Activated B cell treated with CpG ODN at 0.5 μM for 24 hours (primary cell): Measurements from ENCODE around the gene SNTA1. TPM values are rescaled to one million over a fixed set of nuclear protein-coding genes. Genes with fewer than 3 reads are reported as not detected.

Experiments
- ATAC-seq: fragments of 200-7000 bp; cut with Tn5 transposase; one replicate; pipeline ENCODE4 v1.10.0; 2021; ENCODE audit warnings: low read depth, mild to moderate bottlenecking, moderate library complexity
- CTCF ChIA-PET: fragments of 350-600 bp; sonication (Branson Sonifier 250); formaldehyde crosslinking; loops from one replicate; lab custom pipeline; 2021; ENCODE audit warnings: antibody characterized with exemption; lab: Charles Lee
- POLR2A ChIA-PET: fragments of 350-600 bp; sonication (Branson Sonifier 250); formaldehyde crosslinking; loops from one replicate; lab custom pipeline; 2021; ENCODE audit warnings: antibody characterized with exemption; lab: Charles Lee
- DNase-seq: peaks from one replicate; pipeline ENCODE4 v3.0.0; 2022
- H3K27ac Mint-ChIP-seq: one replicate; pipeline ENCODE4 v1.8.0; 2020; ENCODE audit warnings: mixed read lengths
- H3K27me3 Mint-ChIP-seq: one replicate; pipeline ENCODE4 v1.8.0; 2021; ENCODE audit warnings: mixed read lengths
- H3K36me3 Mint-ChIP-seq: one replicate; pipeline ENCODE4 v1.8.0; 2021; ENCODE audit warnings: low read depth, mixed read lengths
- H3K4me1 Mint-ChIP-seq: one replicate; pipeline ENCODE4 v1.8.0; 2021; ENCODE audit warnings: mixed read lengths
- H3K4me3 Mint-ChIP-seq: one replicate; pipeline ENCODE4 v1.8.0; 2020; ENCODE audit warnings: mild to moderate bottlenecking, mixed read lengths
- H3K9me3 Mint-ChIP-seq: one replicate; pipeline ENCODE4 v1.8.0; 2020; ENCODE audit warnings: mixed read lengths
- CTCF ChIP-seq: fragments of 200-600 bp; IDR thresholded peaks from one replicate; pipeline ENCODE4 v1.8.0; 2022; ENCODE audit warnings: antibody characterized with exemption, mild to moderate bottlenecking
- intact Hi-C: fragments of 100-400 bp; cut with micrococcal nuclease; formaldehyde crosslinking; loops from one replicate; pipeline ENCODE4 v1.15.1; 2024
- total RNA-seq: library from RNA; stranded (reverse); gene quantifications from 2 replicates; pipeline ENCODE4 v1.2.3, GENCODE V29; 2022

Gene SNTA1
- total RNA-seq, 1 donor from 2014 or later = 2.0 TPM

DNA sequence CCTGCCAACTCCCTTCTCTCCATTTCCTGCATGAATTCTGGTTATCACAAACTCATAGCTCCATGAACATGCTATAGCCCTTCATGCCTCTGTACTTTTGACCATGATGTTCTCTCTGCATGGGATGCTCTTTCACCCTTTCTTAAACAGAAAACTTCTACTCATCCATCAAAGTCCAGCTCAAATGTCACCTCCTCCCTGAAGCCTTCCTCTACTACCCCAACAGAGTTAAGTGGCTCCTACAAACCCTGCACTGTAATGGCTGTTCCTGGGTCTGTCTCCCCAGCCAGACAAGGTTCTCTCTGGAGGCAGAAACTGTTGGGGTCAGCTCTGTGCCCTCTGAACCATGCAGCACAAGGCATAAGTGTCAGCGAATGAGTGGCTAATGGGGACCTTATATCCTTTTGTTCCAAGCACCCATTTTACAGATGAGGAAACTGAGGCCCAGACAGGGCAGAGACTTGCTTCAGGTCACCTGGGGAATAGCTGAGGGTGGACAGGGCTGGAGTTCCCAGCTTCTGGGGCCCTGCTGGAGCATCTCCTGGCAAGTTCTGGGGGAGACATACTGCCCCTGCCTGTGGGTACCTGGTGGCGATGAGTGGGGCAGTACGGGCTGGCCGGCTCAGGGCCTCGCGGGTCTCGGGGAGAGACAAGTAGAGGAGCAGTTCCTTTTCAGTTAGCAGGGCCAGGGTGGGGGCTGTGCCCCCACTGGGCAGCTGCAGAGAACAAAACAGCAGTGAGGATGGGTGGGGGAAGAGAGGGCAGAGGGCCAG lies 31.7 kb downstream of the SNTA1 start:
- no peak for DNase-seq
- ChIA-PET POLR2A (interaction anchor here (1.2 kb wide), 1 partner anchor 10 kb away, joined by 4 read pairs; the partner anchor contains the start of gene CDK5RAP1), CTCF (interaction anchor here (0.5 kb wide), 1 partner anchor 697 kb away, joined by 5 read pairs; no protein-coding TSS in a partner anchor)
- no peaks in the 10 kb centered on the region for H3K27me3 Mint-ChIP-seq
- H3K27ac Mint-ChIP-seq = peak overlapping the region; percentile 77
- no peaks in the 10 kb centered on the region for H3K9me3 Mint-ChIP-seq
- TF ChIP-seq CTCF = no peak
- intact Hi-C loops = no loop called here
- no peak overlapping the region for H3K4me3 Mint-ChIP-seq
- no peak for ATAC-seq
- peaks cover 37% of the 10 kb centered on the region for H3K4me1 Mint-ChIP-seq
- no peaks in the 10 kb centered on the region for H3K36me3 Mint-ChIP-seq

GRCh38 chr20:33411242-33411641 lies 32.3 kb downstream of the SNTA1 start:
- H3K4me1 Mint-ChIP-seq = peaks cover 40% of the 10 kb centered on the region
- ChIA-PET POLR2A (no interaction called here), CTCF (interaction anchor here (0.5 kb wide), 1 partner anchor 697 kb away, joined by 5 read pairs; no protein-coding TSS in a partner anchor)
- ATAC-seq = no peak
- no peak for TF ChIP-seq CTCF
- H3K36me3 Mint-ChIP-seq = no peaks in the 10 kb centered on the region
- no peaks in the 10 kb centered on the region for H3K27me3 Mint-ChIP-seq
- DNase-seq = no peak
- H3K4me3 Mint-ChIP-seq = no peak overlapping the region
- H3K9me3 Mint-ChIP-seq = no peaks in the 10 kb centered on the region
- intact Hi-C loops = no loop called here
- H3K27ac Mint-ChIP-seq = peak overlapping the region; percentile 90

- Mint-ChIP-seq H3K4me1 (peaks cover 41% of the 10 kb centered on the region), H3K9me3 (no peaks in the 10 kb centered on the region), H3K27me3 (no peaks in the 10 kb centered on the region), H3K36me3 (no peaks in the 10 kb centered on the region), H3K4me3 (no peak overlapping the region), H3K27ac (peak overlapping the region; percentile 90)
- ChIA-PET POLR2A (interaction anchor here (0.5 to 1.1 kb wide), 3 partner anchors 8 to 11 kb away, joined by 3 to 4 read pairs (median 3); partner anchors contain the start of gene CDK5RAP1), CTCF (interaction anchor here (1.7 kb wide), 1 partner anchor 34 kb away, joined by 3 read pairs; the partner anchor contains the start of gene SNTA1)
- TF ChIP-seq CTCF = no peak
- ATAC-seq (no peak), DNase-seq (no peak)
- intact Hi-C loops = no loop called here
Measured at GRCh38 chr20:33410081-33410742, 33.4 kb downstream of the SNTA1 start.

- CTCF ChIA-PET = interaction anchor here (1.7 kb wide), 1 partner anchor 35 kb away, joined by 3 read pairs; the partner anchor contains the start of gene SNTA1
Measured at GRCh38 chr20:33408716-33409654, 34.6 kb downstream of the SNTA1 start.

More at GRCh38 chr20:33408716-33409654, 34.6 kb downstream of the SNTA1 start:
- intact Hi-C loops = loop anchor here (1.0 to 10.0 kb wide), 6 partner anchors 8 to 704 kb away; partner anchors contain the start of genes C20orf144, CDK5RAP1, EIF2S2 and RALY
- Mint-ChIP-seq H3K27ac (peak overlapping the region; percentile 90), H3K4me1 (peaks cover 44% of the 10 kb centered on the region), H3K36me3 (no peaks in the 10 kb centered on the region), H3K9me3 (no peaks in the 10 kb centered on the region), H3K27me3 (no peaks in the 10 kb centered on the region), H3K4me3 (peak overlapping the region; percentile 61)
- DNase-seq = peak; percentile 39
- peak; percentile 90 for ATAC-seq
- no peak for TF ChIP-seq CTCF
- POLR2A ChIA-PET = interaction anchor here (0.8 to 1.2 kb wide), 4 partner anchors 7 to 323 kb away, joined by 3 to 4 read pairs (median 4); partner anchors contain the start of genes ACTL10, CBFA2T2, CDK5RAP1 and ZNF341
